ENCODE data around the gene ETV5. TPM values are rescaled to one million over a fixed set of nuclear protein-coding genes. Genes with fewer than 3 reads are reported as not detected.
A peak's percentile ranks its signal among the peaks of the same experiment; 100 is the strongest.

The ETV5 gene
- total RNA-seq, 4 donors from 2014 or later: 9.8 to 18.3 (median 12.2) TPM

- no peaks in the 10 kb centered on the region for H3K9me3 ChIP-seq
- H3K27ac ChIP-seq: peak overlapping the region; percentile 40 to 86 (median 83)
- H3K4me3 ChIP-seq: peak overlapping the region; percentile 43 to 84 (median 67)
- peaks cover 0 to 6% of the 10 kb centered on the region in 2 donors for H3K27me3 ChIP-seq
- 6 to 9% methylated on average over 26 to 35 of the region's 35 CpGs for WGBS, 2 donors
- H3K4me1 ChIP-seq: peaks cover 0 to 35% (median 19%) of the 10 kb centered on the region in 4 donors
- TF ChIP-seq EP300 (IDR thresholded peaks at IDR 0.05): no peak
- TF ChIP-seq CTCF (IDR thresholded peaks at IDR 0.05): no peak
- TF ChIP-seq POLR2A (IDR thresholded peaks at IDR 0.05): no peak
- H3K36me3 ChIP-seq: no peaks in the 10 kb centered on the region
- no peak for DNase-seq (ENCODE audit: low spot score in 2 of 2)
Measured at GRCh38 chr3:186109897-186110803, 1.3 kb upstream of the ETV5 start.

DNA sequence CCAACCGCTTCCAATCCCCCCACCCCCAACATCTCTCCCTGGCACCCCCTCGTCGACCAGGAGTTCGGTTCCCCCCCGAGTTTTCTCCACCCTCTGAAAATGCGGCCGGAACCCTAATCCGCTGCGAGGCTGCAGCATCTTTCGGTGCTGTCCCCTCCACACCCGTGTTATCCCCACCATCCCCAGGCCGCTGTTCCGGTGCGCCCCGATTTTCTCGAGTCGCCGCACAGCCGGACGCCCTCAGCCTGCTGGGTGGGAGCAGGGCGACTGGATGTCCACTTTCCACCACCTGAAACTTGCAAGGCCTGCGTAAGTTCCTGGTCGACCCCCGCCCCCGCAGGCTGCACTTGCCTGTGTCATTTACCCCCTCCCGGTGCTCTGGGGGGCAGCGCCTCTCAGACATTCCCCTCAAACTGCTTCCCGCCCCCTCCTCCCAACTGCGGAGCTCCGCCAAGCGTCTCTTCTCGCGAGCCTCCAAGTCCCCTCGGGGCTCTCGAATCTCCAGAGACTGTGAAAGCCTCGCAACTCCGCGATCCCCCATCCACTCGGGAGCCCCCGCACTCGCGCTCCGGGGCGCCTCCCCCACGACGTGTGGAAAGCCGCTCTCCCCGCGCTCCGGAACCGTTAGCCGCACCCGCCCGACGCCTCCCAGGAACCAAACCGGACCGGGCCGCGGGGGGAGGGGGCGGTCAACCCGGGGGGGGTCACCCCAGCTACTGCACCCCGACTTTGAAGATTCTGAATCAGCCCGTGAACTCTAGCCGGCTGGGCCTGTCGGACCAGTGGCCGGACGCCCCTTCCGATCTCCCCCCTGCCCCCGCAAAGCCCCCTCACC lies 566 bp downstream of the ETV5 start:
- Histone ChIP-seq H3K4me1 (peaks cover 0 to 43% (median 19%) of the 10 kb centered on the region in 4 donors), H3K27ac (peak overlapping the region; percentile 24 to 86 (median 77)), H3K27me3 (peaks cover 0 to 6% of the 10 kb centered on the region in 2 donors), H3K36me3 (no peaks in the 10 kb centered on the region), H3K9me3 (no peaks in the 10 kb centered on the region), H3K4me3 (peak overlapping the region; percentile 43 to 84 (median 54))
- DNase-seq (ENCODE audit: low spot score in 2 of 2): peak in 1 of 2 donors; percentile 23
- TF ChIP-seq POLR2A (IDR thresholded peaks at IDR 0.05) (no peak), EP300 (IDR thresholded peaks at IDR 0.05) (no peak), CTCF (IDR thresholded peaks at IDR 0.05) (no peak)
- 1 to 2% methylated on average over 49 to 54 of the region's 69 CpGs for WGBS, 2 donors

DNA sequence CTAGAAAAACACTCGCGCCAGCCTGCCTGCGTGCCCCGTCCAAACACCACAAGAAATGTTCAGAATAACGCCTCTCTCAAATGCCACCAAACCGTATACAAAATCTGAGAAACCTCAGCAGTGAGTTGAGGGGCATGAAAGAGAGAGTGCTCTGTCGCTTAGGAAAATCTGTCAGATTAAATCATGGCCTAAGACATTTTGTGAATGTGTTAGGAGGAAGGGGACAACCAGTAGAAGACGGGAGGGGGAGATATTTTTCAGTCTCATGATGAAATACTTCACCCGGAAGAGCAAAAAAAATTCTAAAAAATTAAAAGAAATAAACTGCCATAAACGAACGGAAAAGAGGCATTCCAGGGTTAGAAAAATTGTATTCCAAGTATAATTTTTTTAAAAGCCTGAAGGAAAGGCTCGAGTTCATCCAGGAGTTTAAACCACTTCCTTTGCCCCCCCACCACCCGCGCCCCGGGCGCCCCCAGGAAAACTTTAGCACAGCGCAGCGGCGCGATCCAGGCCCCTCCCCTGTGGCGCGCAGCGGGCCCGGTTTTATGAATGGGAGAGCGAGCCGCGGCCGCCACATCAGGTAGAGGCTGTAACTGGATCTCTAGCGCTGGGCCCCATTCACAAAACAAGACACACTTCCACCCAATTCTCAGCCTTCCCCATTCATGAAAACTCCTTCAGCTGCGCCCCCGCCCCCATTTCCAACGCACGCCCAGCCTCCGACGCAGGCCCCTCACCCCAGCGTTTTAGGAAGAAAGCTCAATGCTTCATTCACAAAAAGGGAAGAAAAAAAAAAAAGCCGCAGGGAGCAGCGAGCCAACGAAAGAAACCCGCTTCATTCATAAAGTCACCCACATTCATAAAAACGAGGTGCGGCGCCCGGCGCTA lies 1.4 kb downstream of the ETV5 start:
- Histone ChIP-seq H3K4me3 (peak overlapping the region; percentile 43 to 84 (median 54)), H3K36me3 (no peaks in the 10 kb centered on the region), H3K27me3 (peaks cover 0 to 6% of the 10 kb centered on the region in 2 donors), H3K4me1 (peaks cover 0 to 51% (median 19%) of the 10 kb centered on the region in 4 donors), H3K9me3 (no peaks in the 10 kb centered on the region), H3K27ac (peak overlapping the region in 2 of 4 donors; percentile 82 to 86)
- WGBS, 2 donors: 3 to 5% methylated on average over 45 of the region's 45 CpGs
- DNase-seq (ENCODE audit: low spot score in 2 of 2): peak; percentile 40 to 54
- TF ChIP-seq EP300 (IDR thresholded peaks at IDR 0.05) (peak in 1 of 2 donors; percentile 22), CTCF (IDR thresholded peaks at IDR 0.05) (no peak), POLR2A (IDR thresholded peaks at IDR 0.05) (peak in 1 of 2 donors; percentile 28)

DNA sequence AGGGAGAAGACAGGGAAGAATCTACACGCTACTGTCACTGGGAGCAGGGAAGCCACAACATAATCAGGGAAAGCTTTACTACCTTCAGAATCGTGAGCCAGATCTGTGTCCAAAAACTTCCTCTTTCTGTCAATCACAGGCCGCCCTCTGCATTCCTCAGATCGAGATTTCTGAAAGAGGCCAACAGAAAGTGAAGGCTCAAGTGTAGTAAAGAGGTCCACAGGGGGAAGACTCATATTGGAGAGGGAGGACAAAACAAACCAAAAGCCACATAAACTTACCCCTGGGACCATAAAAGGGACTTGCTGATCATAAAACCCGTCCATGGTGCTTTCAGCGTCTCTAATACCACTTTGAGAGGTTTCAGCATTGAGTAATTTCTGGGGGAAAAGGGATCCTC lies 3.3 kb downstream of the ETV5 start:
- Histone ChIP-seq H3K36me3 (no peaks in the 10 kb centered on the region), H3K27me3 (no peaks in the 10 kb centered on the region), H3K4me3 (no peak overlapping the region), H3K4me1 (peaks cover 0 to 44% (median 13%) of the 10 kb centered on the region in 4 donors), H3K9me3 (no peaks in the 10 kb centered on the region), H3K27ac (no peak overlapping the region)
- WGBS, 2 donors: 70 to 73% methylated on average over 6 of the region's 6 CpGs
- DNase-seq (ENCODE audit: low spot score in 2 of 2): no peak
- TF ChIP-seq EP300 (IDR thresholded peaks at IDR 0.05): no peak
- TF ChIP-seq POLR2A (IDR thresholded peaks at IDR 0.05): no peak
- TF ChIP-seq CTCF (IDR thresholded peaks at IDR 0.05): no peak

Data from tibial nerve (tissue), 4 donors.